ENCODE results near the gene GALK1. TPM values are rescaled to one million over a fixed set of nuclear protein-coding genes. Genes with fewer than 3 reads are reported as not detected.

GALK1 gene
- total RNA-seq, 4 donors from 2014 or later: 15.2 to 34.9 (median 22.9) TPM

DNA sequence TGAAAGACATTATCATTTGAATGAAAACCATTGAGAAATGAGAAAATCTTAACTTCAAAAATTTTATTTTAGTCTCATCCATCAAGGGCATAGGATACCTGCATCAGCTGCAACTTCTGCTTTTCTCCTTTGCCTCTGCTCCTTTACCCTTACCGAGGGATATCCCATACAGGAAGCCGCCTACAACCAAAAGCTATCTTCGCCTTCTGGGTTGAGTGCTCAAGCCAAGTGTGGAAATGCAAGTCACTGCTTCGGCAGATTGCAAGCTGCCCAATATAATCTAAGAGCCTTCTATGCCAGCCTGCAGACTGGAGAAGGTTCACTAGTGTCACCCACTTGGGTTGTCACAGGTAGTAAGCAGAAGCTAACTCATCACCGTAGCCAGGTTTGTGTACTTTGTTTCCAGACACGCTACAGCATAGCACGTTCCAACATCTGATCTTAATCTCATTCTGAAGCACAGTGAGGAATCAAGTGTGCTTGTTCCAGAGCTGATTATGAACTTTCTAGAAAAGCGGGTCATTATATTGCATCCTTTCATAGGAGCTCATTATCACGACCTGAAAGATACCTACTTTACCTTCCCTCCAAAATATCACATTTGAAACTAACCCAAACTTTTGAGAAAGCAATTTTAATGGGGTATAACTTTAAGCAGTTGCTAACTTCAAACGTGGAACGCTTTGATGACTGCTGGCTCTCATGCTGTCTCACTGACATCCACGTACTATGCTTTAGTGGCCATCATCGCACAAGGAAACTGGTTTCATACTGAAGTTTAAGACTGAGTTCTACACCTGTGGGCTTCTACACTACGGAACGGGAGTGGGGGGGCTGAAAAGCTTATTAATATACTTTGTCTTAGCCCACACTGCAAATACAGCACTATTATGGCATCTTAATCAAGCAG lies 11.6 kb upstream of the GALK1 start:
- no peaks in the 10 kb centered on the region for H3K27me3 ChIP-seq
- peaks cover 35% of the 10 kb centered on the region for H3K36me3 ChIP-seq
- TF ChIP-seq POLR2AphosphoS5 (IDR thresholded peaks at IDR 0.05) (peak in 1 of 3 donors; percentile 57), POLR2A (IDR thresholded peaks at IDR 0.05) (no peak)
- H3K4me1 ChIP-seq: peaks cover 39% of the 10 kb centered on the region
- H3K9me3 ChIP-seq: no peaks in the 10 kb centered on the region
- peak overlapping the region; percentile 40 for H3K27ac ChIP-seq
- peak overlapping the region; percentile 90 for H3K4me3 ChIP-seq
- peak; percentile 49 to 64 for DNase-seq (ENCODE audit: low spot score in 2 of 2)
- 12% methylated on average over 15 of the region's 15 CpGs for WGBS

DNA sequence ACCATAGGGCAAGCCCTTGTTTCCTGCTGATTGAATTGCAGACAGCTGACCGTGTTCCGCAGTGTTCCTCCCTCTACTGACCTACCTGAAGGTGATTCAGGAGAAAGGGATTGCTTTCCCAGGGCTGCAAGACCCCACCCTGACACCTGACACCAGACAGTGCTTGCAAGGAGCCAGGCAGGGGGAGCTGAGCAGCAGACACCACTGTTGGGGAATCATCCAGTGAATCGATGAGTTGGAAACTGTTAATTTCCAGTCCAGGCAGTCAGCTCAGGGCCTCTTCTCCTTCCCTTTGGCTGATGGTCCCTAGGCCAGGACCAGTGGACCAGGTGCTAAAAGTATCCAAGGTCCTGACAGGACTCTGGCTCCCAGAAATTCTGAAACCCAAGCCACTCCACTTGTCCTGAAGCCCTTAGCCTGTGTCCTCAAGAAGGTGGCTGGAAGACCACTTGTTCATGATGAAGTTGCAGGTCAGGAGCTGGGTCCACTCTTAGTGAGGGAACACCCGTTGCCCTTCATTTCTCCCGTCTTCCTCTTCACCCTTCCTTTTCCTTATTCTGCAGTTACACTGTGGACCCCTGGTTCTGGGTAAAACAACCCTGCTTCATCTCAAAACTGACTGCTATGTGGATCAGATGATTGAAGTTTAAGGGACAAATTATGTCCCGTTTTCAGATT lies 10.1 kb upstream of the GALK1 start:
- peak overlapping the region; percentile 12 for H3K27ac ChIP-seq
- DNase-seq (ENCODE audit: low spot score in 2 of 2): peak; percentile 69 to 71
- H3K4me1 ChIP-seq: peaks cover 29% of the 10 kb centered on the region
- WGBS: 51% methylated on average over 5 of the region's 6 CpGs
- H3K9me3 ChIP-seq: no peaks in the 10 kb centered on the region
- H3K4me3 ChIP-seq: no peak overlapping the region
- H3K36me3 ChIP-seq: peaks cover 35% of the 10 kb centered on the region
- H3K27me3 ChIP-seq: no peaks in the 10 kb centered on the region
- TF ChIP-seq EP300 (IDR thresholded peaks at IDR 0.05) (no peak), POLR2A (IDR thresholded peaks at IDR 0.05) (no peak), POLR2AphosphoS5 (IDR thresholded peaks at IDR 0.05) (peak in 1 of 3 donors; percentile 24)
- TF ChIP-seq, protein P1, sequence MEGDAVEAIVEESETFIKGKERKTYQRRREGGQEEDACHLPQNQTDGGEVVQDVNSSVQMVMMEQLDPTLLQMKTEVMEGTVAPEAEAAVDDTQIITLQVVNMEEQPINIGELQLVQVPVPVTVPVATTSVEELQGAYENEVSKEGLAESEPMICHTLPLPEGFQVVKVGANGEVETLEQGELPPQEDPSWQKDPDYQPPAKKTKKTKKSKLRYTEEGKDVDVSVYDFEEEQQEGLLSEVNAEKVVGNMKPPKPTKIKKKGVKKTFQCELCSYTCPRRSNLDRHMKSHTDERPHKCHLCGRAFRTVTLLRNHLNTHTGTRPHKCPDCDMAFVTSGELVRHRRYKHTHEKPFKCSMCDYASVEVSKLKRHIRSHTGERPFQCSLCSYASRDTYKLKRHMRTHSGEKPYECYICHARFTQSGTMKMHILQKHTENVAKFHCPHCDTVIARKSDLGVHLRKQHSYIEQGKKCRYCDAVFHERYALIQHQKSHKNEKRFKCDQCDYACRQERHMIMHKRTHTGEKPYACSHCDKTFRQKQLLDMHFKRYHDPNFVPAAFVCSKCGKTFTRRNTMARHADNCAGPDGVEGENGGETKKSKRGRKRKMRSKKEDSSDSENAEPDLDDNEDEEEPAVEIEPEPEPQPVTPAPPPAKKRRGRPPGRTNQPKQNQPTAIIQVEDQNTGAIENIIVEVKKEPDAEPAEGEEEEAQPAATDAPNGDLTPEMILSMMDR (IDR thresholded peaks at IDR 0.05): no peak

DNA sequence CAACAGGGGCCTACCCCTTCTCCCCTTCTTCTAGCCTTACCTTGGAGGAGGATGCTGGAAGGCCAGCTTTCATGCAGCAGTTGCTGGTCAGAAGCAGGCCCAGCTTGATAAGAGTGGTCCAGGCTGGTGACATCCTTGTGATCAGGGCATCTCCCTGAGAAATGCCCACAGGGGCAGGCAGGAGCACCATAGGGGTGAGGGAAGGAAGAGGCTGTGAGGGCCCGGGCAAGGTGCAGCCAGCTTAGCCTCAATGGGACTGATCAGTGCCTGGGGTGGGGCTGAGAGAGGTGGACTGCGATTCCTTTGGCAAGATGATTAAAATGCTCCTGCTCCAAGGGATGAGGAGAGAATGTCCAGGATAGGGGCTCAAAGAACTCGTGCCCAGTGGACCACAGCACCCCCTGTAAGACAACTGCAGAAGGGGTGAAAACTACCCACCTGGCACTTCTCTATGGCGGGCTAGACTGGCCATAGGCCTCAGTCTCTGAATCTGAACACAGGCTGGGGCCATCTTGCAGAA lies 9.5 kb upstream of the GALK1 start:
- peaks cover 26% of the 10 kb centered on the region for H3K4me1 ChIP-seq
- peak in 1 of 2 donors; percentile 67 for DNase-seq (ENCODE audit: low spot score in 2 of 2)

DNA sequence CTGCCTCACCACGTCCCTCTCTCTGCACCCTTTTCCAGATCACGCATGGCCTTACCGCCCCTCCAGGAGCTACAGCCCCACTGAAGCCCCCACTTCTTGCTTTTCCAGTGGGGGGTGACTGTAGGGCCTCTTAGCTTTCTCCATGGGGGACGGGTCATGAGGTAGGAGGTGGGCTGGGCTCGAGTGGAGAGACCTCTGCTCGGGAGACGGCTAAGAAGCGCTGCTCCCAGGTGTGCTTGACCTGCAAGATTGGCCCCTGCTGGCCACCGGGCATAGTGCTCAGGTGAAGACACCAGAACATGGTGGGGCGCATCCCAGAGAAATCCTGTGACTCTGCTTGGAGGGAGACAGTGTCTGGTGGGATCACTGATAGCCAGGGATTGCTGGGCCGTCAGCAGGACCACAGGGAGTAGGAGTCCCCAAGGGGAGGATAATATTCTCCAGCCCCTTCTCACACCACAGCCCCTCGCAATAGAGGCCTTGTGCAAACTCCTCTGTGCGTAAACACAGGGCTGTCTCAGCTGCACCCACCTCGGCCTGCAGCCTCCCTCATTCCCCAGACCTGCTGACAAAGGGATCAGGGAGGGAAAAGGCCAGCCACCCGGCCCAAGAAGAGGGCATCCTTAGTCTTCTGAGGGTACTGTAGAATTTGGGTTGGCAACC lies 8.9 kb upstream of the GALK1 start:
- Histone ChIP-seq H3K27me3 (no peaks in the 10 kb centered on the region), H3K27ac (no peak overlapping the region), H3K4me1 (peaks cover 26% of the 10 kb centered on the region), H3K9me3 (no peaks in the 10 kb centered on the region), H3K4me3 (no peak overlapping the region), H3K36me3 (peaks cover 34% of the 10 kb centered on the region)
- 85% methylated on average over 14 of the region's 15 CpGs for WGBS
- DNase-seq (ENCODE audit: low spot score in 2 of 2): peak in 1 of 2 donors; percentile 81
- TF ChIP-seq EP300 (IDR thresholded peaks at IDR 0.05): no peak
- peak in 1 of 3 donors; percentile 56 for TF ChIP-seq POLR2AphosphoS5 (IDR thresholded peaks at IDR 0.05)
- TF ChIP-seq POLR2A (IDR thresholded peaks at IDR 0.05): no peak

More for the DNA sequence above, 9.5 kb upstream of the GALK1 start:
- Histone ChIP-seq H3K4me3 (no peak overlapping the region), H3K9me3 (no peaks in the 10 kb centered on the region), H3K36me3 (peaks cover 35% of the 10 kb centered on the region), H3K27ac (no peak overlapping the region), H3K27me3 (no peaks in the 10 kb centered on the region)
- 83% methylated on average over 4 of the region's 4 CpGs for WGBS
- TF ChIP-seq, protein P1 (IDR thresholded peaks at IDR 0.05): no peak
- peak in 2 of 3 donors; percentile 1 to 25 for TF ChIP-seq POLR2AphosphoS5 (IDR thresholded peaks at IDR 0.05)
- TF ChIP-seq POLR2A (IDR thresholded peaks at IDR 0.05): peak in 1 of 2 donors; percentile 57

DNA sequence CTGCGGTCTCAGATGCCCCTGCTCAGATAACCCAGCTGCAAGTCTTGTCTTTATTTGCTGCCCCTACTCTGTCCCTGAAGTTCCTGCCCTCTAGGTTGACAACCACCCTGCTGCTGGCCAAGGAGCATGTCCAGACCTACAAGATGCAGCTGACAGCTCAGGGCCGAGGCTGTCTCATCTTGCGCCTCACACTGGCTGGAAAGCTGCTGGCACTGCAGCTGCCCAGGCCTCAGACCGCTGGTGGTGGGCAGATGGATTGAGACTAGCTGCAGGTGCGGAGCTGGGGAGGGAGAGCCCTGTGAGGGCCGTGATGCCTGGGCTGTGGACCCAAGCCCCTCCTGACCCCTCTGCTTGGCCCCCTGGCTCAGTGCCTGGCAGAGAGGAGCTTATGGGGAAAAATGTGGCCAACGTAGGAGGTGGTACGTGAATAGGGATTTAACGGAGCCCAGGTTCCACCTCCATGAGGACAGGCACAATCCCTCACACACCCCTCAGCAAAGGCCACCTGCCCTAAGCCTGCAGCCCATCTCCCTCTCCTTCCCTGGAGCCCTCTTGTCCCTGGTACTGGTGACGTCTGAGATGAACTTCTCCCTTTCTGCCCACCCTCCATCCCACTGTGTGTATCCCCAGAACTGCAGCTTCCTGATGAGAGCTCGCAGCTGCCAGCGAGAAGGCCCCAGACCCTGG lies 8.3 kb upstream of the GALK1 start:
- H3K9me3 ChIP-seq: no peaks in the 10 kb centered on the region
- H3K4me1 ChIP-seq: peaks cover 26% of the 10 kb centered on the region
- H3K36me3 ChIP-seq: peaks cover 27% of the 10 kb centered on the region
- H3K27me3 ChIP-seq: no peaks in the 10 kb centered on the region
- H3K4me3 ChIP-seq: no peak overlapping the region
- no peak overlapping the region for H3K27ac ChIP-seq
- DNase-seq (ENCODE audit: low spot score in 2 of 2): peak; percentile 70 to 79
- WGBS: 86% methylated on average over 10 of the region's 12 CpGs
- TF ChIP-seq EP300 (IDR thresholded peaks at IDR 0.05) (no peak), POLR2AphosphoS5 (IDR thresholded peaks at IDR 0.05) (no peak), POLR2A (IDR thresholded peaks at IDR 0.05) (no peak)
- TF ChIP-seq, protein P1 (IDR thresholded peaks at IDR 0.05): no peak
